Stimulated activated CD4-positive, alpha-beta T cell treated with anti-CD3 and anti-CD28 coated beads, Interleukin-15, amount 100 ng/mL, for 24 hours (primary cell): ENCODE data around the gene VPS41.
A peak's percentile ranks its signal among the peaks of the same experiment; 100 is the strongest.
"Not testable (repeated sequence)": the region's sequence is repeated elsewhere in the genome, so short reads cannot be mapped to it uniquely, and the experiment has no call there.

ENCODE experiments used
- DNase-seq: peaks from one replicate; pipeline ENCODE4 v3.0.0-alpha.2; 2020

Gene VPS41

DNA sequence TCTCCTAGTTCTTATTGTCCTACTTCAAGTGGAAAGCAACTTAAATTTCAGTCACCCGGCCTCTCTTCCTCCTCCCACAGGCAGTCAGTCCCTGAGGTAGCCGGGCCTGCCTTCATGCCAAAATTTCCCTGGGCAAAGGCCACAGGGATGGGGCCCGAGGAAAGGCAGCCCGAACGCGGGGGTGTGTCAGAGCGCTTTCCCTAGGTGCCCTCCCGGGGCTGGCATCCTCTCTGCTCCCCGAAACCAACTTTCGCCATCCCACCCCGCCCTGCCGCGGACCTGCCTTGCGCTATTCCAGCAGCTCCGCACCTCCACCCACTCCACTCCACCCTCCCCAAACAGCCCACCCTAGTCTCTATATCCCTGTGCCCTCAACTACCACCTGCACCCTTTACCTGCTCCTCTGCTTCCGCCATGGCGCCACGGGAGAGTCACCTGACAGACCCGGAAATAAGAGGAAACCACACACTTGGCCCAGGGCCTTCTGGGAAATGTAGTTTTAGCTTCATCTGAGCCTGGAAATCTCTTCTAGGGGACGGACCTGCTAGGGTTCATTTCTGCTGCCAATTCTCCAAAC lies at the start of gene VPS41:
VPS41 (minus strand) TSS at position 433 of the 577 bp plus-strand sequence; CDS start at position 416, 17 bp downstream.
- peak; percentile 83 for DNase-seq

DNA sequence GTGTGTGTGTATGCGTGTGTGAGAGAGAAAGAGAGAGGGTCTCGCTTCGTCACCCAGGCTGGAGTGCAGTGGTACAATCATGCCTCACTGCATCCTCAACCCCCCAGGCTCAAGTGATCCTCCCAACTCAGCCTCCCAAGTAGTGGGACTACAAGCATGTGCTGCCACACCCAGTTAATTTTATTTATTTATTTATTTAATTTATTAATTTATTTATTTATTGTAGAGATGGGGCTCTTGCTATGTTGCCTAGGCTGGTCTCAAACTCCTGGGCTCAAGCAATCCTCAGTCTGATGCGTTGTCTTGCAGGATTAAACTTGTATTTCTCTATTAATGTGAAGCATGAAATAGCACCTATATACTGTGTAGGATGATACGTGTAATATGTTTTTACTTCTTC lies 46.9 kb upstream of the VPS41 start:
- DNase-seq = no peak

DNA sequence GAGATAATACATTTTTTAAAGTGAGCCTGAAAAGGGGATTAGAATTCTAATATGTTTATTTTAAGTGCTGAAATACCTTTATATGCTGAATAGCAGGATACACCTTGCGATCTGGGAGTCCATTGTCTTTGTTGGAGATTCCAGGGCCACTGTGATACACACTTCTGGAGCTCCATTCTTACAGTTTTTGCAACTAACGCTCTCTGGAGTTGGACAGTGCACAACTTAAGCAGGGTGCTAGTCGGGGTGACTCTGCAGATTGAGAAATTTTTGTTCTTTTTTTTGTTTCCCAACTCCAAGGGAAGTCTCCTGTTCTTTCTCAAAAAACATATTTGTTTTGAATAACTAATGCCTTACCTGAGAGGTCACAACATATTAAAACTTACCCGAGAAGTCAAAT lies 45.0 kb upstream of the VPS41 start:
- DNase-seq = no peak

DNA sequence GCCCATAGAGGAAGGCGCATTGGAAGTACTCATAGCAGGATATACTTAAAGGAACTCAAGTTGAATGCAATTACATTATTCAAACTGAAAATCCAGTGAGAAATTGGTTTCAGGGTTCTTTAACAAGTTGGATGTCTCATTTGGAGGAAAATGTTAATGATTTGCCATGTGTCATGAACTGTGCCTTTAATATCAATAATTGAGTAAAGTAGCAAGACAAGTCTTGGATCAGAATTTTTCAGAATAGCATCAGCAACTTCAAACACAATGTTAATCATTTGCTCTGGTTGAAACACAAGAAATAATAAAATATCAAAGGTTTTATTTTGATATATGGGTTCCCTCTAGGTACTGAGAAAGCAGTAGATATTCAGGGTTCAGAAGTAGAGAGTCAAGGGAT lies 44.2 kb upstream of the VPS41 start:
- DNase-seq = no peak

DNA sequence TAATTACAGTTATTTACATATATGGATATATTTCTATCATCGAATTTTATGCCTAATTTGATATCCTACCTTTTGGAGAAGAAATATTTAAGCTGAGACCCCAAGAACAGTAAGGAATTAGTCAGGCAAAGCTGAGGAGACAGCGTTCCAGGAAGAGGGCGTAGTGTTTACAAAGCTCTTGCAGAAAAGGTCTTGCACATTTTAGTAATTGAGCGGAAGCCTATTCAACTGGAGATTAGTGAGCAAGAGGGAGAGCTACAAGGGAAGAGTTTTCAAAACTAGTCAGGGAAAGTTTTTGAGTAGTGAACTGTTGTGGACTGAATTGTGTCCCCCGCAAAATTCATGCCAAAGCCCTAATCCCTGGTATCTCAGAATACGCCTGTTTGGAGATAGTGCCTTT lies 42.2 kb upstream of the VPS41 start:
- no peak for DNase-seq

DNA sequence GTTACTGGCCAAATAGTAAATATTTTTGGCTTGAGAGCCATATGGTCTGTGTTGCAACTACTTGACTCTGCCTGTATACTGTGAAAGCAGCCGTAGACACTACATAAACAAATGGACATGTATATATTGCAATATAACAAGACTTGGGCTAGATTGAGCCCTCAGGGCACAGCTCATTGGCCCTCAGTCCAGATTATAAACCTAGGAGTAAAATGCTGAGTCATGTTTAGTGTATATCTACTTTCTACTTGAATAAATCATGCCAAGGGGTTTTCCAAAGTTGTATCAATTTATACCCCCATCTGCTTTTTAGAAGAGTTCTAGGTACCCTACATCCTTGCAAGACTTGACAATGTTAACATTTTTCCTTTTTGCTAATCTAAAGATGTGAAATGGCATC lies 41.3 kb upstream of the VPS41 start:
- no peak for DNase-seq

DNA sequence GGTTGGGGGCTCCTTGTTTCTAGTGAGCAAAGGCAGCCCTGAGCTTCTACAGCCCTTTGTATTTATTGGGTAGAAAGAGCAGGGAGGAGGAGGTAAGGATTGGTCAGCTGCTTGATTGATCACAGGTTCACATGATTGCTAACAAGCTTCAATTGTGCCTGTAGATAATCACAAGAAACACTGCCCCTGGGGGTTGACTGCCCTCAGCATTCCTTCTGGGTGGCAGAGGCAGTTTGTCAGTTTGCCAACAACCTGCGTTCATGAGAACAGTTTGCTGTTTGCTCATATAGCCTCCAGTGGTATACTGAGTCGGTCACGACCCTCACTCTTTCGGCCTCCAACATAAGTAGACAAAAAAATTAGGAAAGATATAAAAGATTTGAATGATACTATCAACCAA lies 38.5 kb upstream of the VPS41 start:
- not testable (repeated sequence) for DNase-seq

DNA sequence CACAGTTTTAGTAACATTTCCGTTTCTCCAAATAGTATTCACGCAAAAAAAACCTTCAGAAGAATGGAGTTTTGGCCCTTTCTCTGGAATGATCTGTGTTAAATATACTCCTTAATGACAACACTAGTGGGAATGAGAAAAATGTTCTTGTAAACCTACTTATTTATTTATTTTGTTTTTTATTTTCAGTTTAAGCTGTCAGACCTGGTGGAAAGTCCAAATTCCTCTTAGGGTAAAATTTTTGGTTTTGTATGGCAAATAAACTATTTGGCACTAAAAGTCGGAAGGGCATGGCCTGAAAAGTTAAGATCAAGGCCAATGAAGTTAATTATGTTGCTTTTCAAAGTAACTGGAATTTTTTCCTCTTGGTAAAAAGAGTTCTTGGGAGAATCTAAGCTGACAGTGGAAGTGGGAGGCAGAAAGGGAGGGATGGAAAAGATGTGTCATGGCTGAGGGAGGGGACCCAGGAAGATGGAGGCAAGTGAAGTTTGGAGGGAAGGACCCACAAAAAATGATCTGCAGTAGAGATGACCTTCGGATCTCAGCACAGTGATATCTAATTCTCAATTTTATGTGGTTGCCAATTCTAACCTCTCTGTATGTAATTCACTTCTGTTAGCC lies 33.5 kb upstream of the VPS41 start:
- DNase-seq = no peak

DNA sequence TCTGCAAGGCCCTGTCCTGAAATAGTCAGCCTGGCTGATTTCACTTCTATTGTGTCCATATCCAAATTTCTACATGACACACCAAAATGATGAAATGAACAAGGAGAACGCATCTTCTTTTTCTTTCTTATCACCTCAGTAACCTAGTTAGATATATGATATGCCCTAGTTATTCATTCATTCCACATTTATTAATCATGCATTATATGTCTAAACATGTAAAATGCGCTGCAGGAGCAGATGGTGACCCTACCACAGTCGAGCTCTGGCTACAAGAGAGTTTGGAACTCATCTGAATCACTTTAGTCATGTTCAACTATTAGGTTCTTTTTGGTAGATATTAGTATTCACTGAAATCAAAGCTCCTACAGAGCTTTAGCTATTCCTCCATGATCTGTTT lies 31.8 kb upstream of the VPS41 start:
- no peak for DNase-seq

DNA sequence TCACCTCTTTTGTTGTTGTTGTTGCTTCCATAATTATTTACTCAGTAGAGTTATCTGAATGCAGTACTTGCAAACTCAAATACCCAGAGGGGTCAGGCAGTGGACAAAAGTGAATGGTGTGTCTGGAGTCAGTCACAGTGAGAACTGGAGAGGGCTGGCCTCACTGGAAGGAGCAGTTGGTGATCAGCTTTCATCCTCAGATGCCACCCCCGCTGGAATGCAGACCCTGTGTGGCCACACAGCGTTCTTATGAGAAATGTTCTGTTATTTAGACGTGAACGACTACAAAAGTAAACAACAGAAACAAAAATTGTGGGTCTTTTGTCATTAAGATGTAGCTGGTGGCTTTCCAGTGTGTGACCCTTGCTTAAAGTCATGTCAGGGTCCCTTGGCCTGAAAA lies 29.6 kb upstream of the VPS41 start:
- DNase-seq = no peak

DNA sequence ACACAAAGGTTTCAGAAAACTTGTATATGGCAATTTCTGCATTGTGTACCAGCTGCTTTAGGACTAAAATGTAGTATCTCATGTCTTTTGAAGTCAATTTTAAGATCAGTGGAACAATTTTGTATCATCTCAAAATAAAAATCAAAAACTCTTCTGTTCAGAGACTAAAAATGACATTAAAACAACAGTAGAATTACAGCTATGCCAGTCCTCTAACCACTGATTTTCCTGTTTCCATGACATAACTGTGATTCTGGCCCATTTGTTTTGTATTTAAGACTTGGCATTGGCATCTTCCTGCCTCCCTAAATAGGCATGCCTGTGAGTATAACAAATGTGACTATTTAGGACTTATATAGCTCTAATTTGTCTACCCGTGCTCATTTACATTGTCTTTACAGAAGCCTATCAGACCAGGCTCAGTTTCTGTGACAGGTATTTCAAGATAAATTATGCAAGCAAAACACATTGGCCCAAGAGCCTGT lies 29.1 kb upstream of the VPS41 start:
- DNase-seq = no peak

DNA sequence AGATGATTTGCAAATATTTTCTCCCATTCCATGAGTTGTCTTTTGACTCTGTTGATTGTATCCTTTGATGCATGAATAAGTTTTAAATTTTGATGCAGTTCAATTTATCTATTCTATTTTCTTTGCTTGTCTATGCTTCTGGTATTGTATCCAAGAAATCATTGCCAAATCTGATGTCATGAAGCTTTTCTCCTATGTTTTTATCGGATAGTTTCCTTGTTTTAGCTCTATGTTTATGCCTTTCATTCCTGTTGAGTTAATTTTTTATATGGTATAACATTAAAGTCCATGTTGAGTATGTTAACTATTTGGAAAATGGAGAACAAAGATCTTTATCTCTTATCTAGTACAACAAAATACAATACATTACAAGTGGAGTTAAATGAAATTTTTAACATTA lies 27.6 kb upstream of the VPS41 start:
- no peak for DNase-seq

DNA sequence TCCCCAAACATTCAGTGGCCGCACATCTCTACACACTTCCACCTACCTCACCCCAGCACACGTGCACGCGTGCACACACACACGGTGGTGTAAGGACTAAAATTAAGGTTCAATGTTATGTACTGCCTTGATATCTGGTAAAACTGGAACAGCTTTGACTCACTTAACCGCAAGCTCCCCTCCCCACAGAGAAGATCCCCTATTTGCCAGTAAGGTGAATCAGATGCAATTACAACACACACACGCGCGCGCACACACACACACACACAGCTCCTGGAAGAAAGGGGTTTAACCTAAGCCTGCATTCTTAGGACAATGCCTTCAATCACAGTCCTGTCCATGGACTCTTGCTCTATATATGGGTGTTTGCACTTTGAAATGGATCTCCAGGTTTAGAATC lies 25.5 kb upstream of the VPS41 start:
- DNase-seq = no peak

DNA sequence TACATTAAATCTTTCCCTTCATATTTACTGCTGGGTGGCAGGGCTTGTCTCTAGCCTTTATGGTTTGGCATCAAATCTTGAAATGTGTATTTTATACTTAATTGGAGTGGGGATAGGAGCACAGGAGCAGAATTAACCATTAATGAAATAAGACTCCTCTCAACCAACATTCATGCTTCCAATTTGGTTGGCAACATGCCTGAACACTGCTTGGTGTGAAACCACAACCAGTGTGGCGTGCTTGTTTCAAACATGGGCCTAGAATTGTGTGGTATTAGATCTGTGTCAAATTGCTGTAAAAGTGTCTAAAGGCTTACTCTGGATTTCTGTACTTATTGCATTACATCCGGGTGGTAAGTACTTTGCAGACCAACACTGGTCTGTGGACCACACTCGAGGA lies 25.1 kb upstream of the VPS41 start:
- DNase-seq = no peak

DNA sequence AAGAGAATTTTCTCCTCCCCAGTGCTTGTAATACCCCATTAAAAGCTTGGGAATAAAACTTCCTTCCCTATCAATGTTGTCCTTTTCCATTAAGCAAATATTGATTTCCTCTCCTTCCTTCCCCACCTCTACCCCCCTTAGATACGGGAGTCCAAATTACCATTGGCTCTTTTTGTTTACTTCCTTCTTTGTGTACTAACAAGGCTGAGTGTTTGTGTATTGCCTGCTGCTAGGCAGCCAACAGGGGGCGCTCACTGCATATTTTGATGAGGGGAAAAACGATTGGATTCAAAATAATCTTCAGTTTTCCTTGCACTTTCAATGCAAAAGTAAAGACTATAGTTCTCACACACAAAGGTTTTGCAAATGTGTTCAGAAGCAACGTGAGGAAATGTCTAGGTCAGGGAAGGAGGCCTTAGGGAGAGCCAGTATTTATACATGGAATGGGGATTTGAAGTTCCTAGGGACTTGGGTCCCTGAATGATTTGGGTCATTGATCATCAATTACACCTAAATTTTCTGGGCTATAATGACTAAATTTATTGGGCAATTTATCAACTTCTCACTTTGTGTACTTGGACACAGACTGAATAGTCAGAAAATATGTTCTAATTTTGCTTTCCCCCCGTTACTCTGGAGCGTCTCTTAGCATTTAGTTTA lies 23.6 kb upstream of the VPS41 start:
- peak; percentile 75 for DNase-seq

DNA sequence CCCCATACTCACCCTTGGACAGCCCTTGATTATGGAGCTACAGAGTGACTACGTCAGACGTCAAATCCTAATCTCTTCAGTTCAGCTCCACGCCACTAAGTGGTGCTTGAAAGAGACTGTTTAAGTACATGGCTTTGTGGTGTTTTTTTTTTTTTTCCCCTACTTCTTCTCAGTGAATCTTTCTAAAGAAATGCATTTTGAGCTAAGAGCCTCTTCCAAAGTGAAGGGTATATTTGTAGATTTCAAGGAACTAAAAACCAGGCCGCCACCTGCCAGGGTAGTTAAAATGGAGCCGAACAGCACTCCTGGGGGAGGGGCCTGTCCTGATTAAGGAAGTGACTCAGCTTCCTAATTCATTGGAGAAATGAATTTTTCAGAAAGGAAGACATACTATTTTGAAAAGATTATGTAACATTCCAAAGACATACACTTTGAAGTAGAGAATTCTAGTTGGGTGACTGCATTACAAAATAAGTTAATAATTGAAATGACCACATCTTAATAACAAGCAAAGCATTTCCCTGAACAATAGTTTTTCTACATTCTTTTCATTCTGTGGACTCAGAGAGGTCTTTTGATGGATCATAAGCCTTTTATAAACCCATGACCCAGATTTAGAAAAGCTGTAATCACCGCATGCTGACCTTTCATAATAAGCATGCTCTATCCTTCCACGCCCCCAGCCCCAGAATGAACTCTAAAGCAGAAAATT lies 20.6 kb upstream of the VPS41 start:
- DNase-seq = no peak

DNA sequence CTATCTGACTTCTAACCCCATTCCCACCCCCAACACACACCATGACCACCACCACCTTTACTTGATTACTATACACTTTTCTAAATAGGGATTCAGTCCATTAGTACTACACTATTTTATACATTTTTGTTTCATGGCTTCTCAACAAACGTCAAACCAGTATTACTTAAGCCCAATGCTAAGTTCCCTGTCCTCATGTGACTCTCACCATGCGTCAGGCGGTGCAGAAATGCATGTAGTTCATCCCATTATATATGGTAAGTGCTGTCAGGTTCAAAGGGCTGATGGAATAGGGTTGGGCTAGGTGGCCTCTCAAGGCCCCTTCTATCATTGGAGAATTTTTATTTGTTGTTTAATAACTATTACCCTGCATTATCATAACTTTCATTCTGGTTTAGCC lies 19.5 kb upstream of the VPS41 start:
- DNase-seq = no peak

DNA sequence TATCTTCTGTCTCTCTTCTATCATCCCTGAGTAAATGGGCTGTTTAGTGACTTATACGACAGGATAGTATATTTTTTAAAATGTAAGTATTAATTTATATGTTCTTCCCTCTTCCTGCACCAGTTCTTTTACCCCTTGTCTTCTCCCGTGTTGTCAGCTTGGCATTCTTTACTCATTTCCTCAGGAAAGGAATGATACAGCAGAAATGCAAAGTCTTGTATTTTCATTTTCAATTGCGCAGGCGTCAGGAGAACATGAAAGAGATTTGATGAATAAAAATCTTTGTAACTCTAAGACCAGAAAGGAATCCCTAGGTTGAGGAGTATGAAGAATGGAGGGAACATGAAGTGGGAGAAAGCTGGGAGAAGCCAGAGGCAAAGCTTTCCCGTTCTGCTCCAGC lies 18.8 kb upstream of the VPS41 start:
- no peak for DNase-seq

DNA sequence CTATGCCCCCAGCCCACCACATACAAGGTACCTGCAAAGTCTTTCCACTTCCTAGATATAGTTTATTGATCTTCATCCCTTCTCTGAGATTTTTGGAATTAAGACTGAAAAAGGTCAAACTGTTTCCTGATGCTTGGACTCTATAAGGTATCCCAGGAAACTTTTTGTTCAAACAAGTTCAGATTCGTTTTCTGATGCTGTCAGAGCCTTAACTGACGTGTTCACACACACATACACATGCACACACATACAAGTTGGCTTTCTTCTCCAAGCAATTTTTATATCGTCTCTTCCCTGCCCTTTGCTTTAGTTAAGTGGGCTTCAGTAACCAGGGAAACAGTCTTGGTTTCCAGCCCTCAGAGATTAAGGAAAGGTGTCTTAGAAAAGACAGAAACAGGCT lies 11.7 kb upstream of the VPS41 start:
- DNase-seq = no peak

DNA sequence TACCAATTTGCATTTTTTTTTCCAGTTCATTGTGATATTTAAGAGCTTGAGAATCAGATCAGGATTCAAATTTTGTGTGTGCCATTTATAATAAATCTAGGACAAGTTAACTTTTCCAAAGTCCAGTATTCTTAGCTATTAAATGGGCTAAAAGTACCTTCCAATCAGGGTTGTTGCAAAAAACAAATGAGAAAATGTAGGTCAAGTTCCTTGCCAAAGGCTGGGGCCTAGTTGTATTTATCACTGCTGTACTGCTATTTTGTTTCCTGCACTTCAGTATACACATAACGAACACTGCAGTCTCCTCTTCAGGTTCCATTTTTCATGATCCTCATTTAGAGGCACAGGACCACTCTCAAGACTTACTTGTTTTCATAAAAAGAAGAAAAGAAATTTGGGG lies 7.4 kb upstream of the VPS41 start:
- no peak for DNase-seq

DNA sequence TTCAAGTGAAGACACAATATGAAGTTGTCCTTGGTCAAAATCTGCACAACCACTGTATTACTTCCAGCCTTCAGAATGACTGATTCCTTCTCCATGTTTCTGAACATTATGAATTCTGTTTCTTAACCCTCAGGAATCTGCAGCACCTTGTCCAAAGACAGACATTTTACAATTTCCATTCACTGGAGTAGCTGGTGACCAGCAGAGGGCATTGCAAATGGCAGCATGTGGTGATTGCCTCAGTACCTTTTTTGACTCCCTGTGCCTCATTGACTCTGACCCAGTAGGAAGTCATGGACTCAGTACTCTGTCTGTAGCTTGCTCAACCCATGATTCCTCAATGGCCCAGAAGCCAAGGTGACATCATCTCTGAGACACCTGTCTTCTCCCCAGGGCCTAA lies 879 bp upstream of the VPS41 start:
- no peak for DNase-seq

DNA sequence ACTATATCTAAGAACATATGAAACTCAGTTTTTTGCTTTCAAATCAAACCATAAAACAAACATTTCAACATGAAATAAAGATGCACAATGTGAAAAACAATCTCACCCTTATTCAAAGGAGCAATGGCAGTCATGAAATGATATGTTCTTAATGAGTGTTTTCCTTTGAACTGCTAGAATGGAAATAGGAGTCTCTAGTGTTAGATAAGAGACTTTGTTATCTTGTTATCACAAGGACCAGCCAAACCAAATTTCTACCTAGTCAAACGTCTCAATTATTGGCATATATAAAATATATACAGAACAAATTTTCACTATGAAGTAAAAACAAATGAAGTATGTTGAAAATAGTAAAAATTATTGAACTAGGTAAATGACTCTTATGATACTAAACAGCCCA lies 1.2 kb downstream of the VPS41 start:
- no peak for DNase-seq

DNA sequence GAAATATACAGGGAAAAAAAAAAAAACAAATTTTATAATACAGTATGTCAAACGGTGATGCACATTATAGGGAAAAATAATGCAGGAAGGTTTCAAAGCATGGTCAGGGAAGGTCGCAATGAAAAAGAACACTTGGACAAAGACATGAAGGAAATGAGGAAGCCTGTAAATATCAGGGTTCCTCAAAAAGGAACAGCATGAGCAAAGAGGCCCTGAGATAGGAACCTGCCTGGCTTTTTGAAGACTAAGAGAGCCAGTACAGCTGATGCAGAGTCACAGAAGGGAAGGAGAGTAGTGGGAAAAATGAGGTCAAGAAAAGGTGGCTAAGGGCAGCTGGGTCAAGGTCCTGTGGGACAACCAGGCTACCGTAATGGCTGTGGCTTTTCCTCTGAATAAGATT lies 1.9 kb downstream of the VPS41 start:
- no peak for DNase-seq
